HG02981 (cell line): ENCODE data around the gene DCTN1.
"Not testable (repeated sequence)": the region's sequence is repeated elsewhere in the genome, so short reads cannot be mapped to it uniquely, and the experiment has no call there.

Experiments used
- ATAC-seq: cut with Tn5 transposase; IDR thresholded peaks from one replicate; pipeline ENCODE4 v1.9.1; 2021; ENCODE audit warnings: mild to moderate bottlenecking, moderate library complexity; ENCODE audit not compliant: unreplicated experiment

Gene DCTN1

GRCh38 chr2:74372674-74373073, 7.4 kb downstream of the DCTN1 start:
- no peak for ATAC-seq

GRCh38 chr2:74371421-74371820, 8.7 kb downstream of the DCTN1 start:
- ATAC-seq: no peak

GRCh38 chr2:74369976-74370375, 10.1 kb downstream of the DCTN1 start:
- ATAC-seq: no peak

- ATAC-seq: no peak
These were observed 11.6 kb downstream of the DCTN1 start for GRCh38 chr2:74368499-74368898.

- no peak for ATAC-seq
These were observed 12.3 kb downstream of the DCTN1 start for GRCh38 chr2:74367789-74368188.

- no peak for ATAC-seq
These were observed 14.1 kb downstream of the DCTN1 start for GRCh38 chr2:74366036-74366435.

GRCh38 chr2:74364533-74365505, 15.3 kb downstream of the DCTN1 start:
- ATAC-seq: no peak

- no peak for ATAC-seq
These were observed 18.8 kb downstream of the DCTN1 start for GRCh38 chr2:74361327-74361726.

GRCh38 chr2:74357627-74358026, 22.5 kb downstream of the DCTN1 start:
- ATAC-seq: no peak

GRCh38 chr2:74349889-74350288, 30.2 kb downstream of the DCTN1 start:
- ATAC-seq: no peak

GRCh38 chr2:74347742-74348141, 32.4 kb downstream of the DCTN1 start:
- ATAC-seq: no peak

GRCh38 chr2:74347303-74347702, 32.8 kb downstream of the DCTN1 start:
- no peak for ATAC-seq

- ATAC-seq: no peak
These were observed 34.7 kb downstream of the DCTN1 start for GRCh38 chr2:74345272-74345943.

- ATAC-seq: no peak
These were observed 36.8 kb downstream of the DCTN1 start, which contains the start of gene SLC4A5 for GRCh38 chr2:74343316-74343715. SLC4A5 (minus strand) TSS chr2:74343416; CDS start chr2:74315023, 28,393 bp downstream.

GRCh38 chr2:74336227-74336626, 43.9 kb downstream of the DCTN1 start:
- ATAC-seq: not testable (repeated sequence)

GRCh38 chr2:74334931-74335333, 45.2 kb downstream of the DCTN1 start:
- ATAC-seq: no peak

GRCh38 chr2:74333896-74334586, 46.1 kb downstream of the DCTN1 start:
- ATAC-seq: no peak

- no peak for ATAC-seq
These were observed 46.9 kb downstream of the DCTN1 start for GRCh38 chr2:74333175-74333574.

- ATAC-seq: no peak
These were observed 47.4 kb downstream of the DCTN1 start for GRCh38 chr2:74332550-74333174.

- no peak for ATAC-seq
These were observed 51.5 kb downstream of the DCTN1 start for GRCh38 chr2:74328573-74328972.

- ATAC-seq: no peak
These were observed 52.0 kb downstream of the DCTN1 start for GRCh38 chr2:74328074-74328473.
